GM21825 (cell line): ENCODE measurements around the gene ANKFN1.

Source experiments
- ATAC-seq: cut with Tn5 transposase; IDR thresholded peaks from one replicate; pipeline ENCODE4 v1.9.1; 2021; ENCODE audit warnings: mild to moderate bottlenecking, moderate library complexity; ENCODE audit not compliant: unreplicated experiment

ANKFN1 gene

GRCh38 chr17:56146534-56146933, 6.7 kb upstream of the ANKFN1 start:
- ATAC-seq = no peak

GRCh38 chr17:56148333-56148732, 4.9 kb upstream of the ANKFN1 start:
- no peak for ATAC-seq

GRCh38 chr17:56149266-56150036, 3.8 kb upstream of the ANKFN1 start:
- no peak for ATAC-seq

GRCh38 chr17:56150649-56151048, 2.6 kb upstream of the ANKFN1 start:
- no peak for ATAC-seq

- ATAC-seq = no peak
These were observed 4.6 kb downstream of the ANKFN1 start for GRCh38 chr17:56157845-56158244.

GRCh38 chr17:56158344-56158743, 5.1 kb downstream of the ANKFN1 start:
- ATAC-seq = no peak

GRCh38 chr17:56158915-56159825, 5.9 kb downstream of the ANKFN1 start:
- no peak for ATAC-seq

GRCh38 chr17:56159826-56160380, 6.6 kb downstream of the ANKFN1 start:
- no peak for ATAC-seq

- no peak for ATAC-seq
These were observed 7.1 kb downstream of the ANKFN1 start for GRCh38 chr17:56160422-56160821.

GRCh38 chr17:56165072-56165641, 11.9 kb downstream of the ANKFN1 start:
- ATAC-seq = no peak

- ATAC-seq = no peak
These were observed 14.2 kb downstream of the ANKFN1 start for GRCh38 chr17:56167491-56167890.

- no peak for ATAC-seq
These were observed 16.3 kb downstream of the ANKFN1 start for GRCh38 chr17:56169621-56170020.

GRCh38 chr17:56171186-56171959, 18.1 kb downstream of the ANKFN1 start:
- ATAC-seq = no peak

GRCh38 chr17:56172517-56172982, 19.3 kb downstream of the ANKFN1 start:
- no peak for ATAC-seq

- no peak for ATAC-seq
These were observed 19.8 kb downstream of the ANKFN1 start for GRCh38 chr17:56173026-56173425.

- ATAC-seq = no peak
These were observed 20.9 kb downstream of the ANKFN1 start for GRCh38 chr17:56173958-56174835.

GRCh38 chr17:56175299-56175955, 22.2 kb downstream of the ANKFN1 start:
- no peak for ATAC-seq

GRCh38 chr17:56176091-56176490, 22.8 kb downstream of the ANKFN1 start:
- no peak for ATAC-seq

GRCh38 chr17:56177361-56177760, 24.1 kb downstream of the ANKFN1 start:
- ATAC-seq = no peak
